GM23338 (cell line): ENCODE results near the gene APH1B. TPM values are rescaled to one million over a fixed set of nuclear protein-coding genes. Genes with fewer than 3 reads are reported as not detected.

Experiments
- ATAC-seq: fragments of 200-7000 bp; cut with Tn5 transposase; 3 replicates; pipeline ENCODE4 v1.9.1; 2020
- DNase-seq: peaks from one replicate; pipeline ENCODE4 v3.0.0-alpha.2; 2015; ENCODE audit warnings: low spot score
- H2AFZ ChIP-seq: fragments of 200-600 bp; sonication (generic); 2 replicates; pipeline ENCODE4 v1.8.0; 2016; ENCODE audit warnings: antibody characterized with exemption, mild to moderate bottlenecking, moderate library complexity
- H3F3A ChIP-seq: fragments of 200-600 bp; sonication (generic); replicated peaks from 2 replicates; pipeline ENCODE4 v1.8.0; 2017; ENCODE audit warnings: antibody characterized with exemption, mixed run types, low read depth
- H3K27ac ChIP-seq: fragments of 200-600 bp; sonication (generic); 2 replicates; pipeline ENCODE4 v1.6.1; 2016; ENCODE audit warnings: low read depth
- H3K27me3 ChIP-seq: fragments of 200-600 bp; sonication (generic); 2 replicates; pipeline ENCODE4 v1.8.0; 2016; ENCODE audit warnings: mild to moderate bottlenecking, mixed run types, moderate library complexity; ENCODE audit not compliant: insufficient read depth
- H3K36me3 ChIP-seq: fragments of 200-600 bp; sonication (generic); 2 replicates; pipeline ENCODE4 v1.8.0; 2016; ENCODE audit warnings: mild to moderate bottlenecking; ENCODE audit not compliant: insufficient read depth
- H3K4me1 ChIP-seq: fragments of 200-600 bp; sonication (generic); 2 replicates; pipeline ENCODE4 v1.8.0; 2016; ENCODE audit warnings: mild to moderate bottlenecking, moderate library complexity; ENCODE audit not compliant: insufficient read depth
- H3K4me2 ChIP-seq: fragments of 200-600 bp; sonication (generic); 2 replicates; pipeline ENCODE4 v1.7.1; 2017; ENCODE audit warnings: mixed run types
- H3K4me3 ChIP-seq: fragments of 200-600 bp; sonication (generic); 2 replicates; pipeline ENCODE4 v1.6.1; 2016; ENCODE audit warnings: mixed run types
- H3K79me2 ChIP-seq: fragments of 200-600 bp; sonication (generic); replicated peaks from 2 replicates; pipeline ENCODE4 v1.8.0; 2017; ENCODE audit warnings: mild to moderate bottlenecking; ENCODE audit not compliant: insufficient read depth
- H3K9me2 ChIP-seq: fragments of 200-600 bp; sonication (generic); 2 replicates; pipeline ENCODE4 v1.8.0; 2017; ENCODE audit not compliant: insufficient read depth
- H4K20me1 ChIP-seq: fragments of 200-600 bp; sonication (generic); replicated peaks from 2 replicates; pipeline ENCODE4 v1.8.0; 2017; ENCODE audit warnings: mild to moderate bottlenecking; ENCODE audit not compliant: insufficient read depth
- H3K27ac Mint-ChIP-seq: 2 replicates; pipeline ENCODE4 v1.8.0; 2020; ENCODE audit warnings: inconsistent platforms, mild to moderate bottlenecking, moderate library complexity, mixed read lengths
- H3K27me3 Mint-ChIP-seq: 3 replicates; pipeline ENCODE4 v1.8.0; 2022; ENCODE audit warnings: low read depth, mild to moderate bottlenecking, moderate library complexity, mixed read lengths, inconsistent platforms; ENCODE audit not compliant: insufficient read depth, poor library complexity
- H3K36me3 Mint-ChIP-seq: 3 replicates; pipeline ENCODE4 v1.8.0; 2021; ENCODE audit warnings: low read depth, mild to moderate bottlenecking, inconsistent platforms, moderate library complexity, mixed read lengths
- H3K4me1 Mint-ChIP-seq: 3 replicates; pipeline ENCODE4 v1.8.0; 2020; ENCODE audit warnings: mild to moderate bottlenecking, inconsistent platforms, mixed read lengths
- H3K4me3 Mint-ChIP-seq: 3 replicates; pipeline ENCODE4 v1.8.0; 2021; ENCODE audit warnings: moderate library complexity, mild to moderate bottlenecking, inconsistent platforms, mixed read lengths
- H3K9me3 Mint-ChIP-seq: 3 replicates; pipeline ENCODE4 v1.8.0; 2020; ENCODE audit warnings: moderate library complexity, mild to moderate bottlenecking, inconsistent platforms, mixed read lengths
- CREB1 ChIP-seq: fragments of 250-450 bp; sonication (Bioruptor Pico); IDR thresholded peaks from 2 replicates; pipeline ENCODE4 v1.5.0; 2020; ENCODE audit warnings: low read depth, mild to moderate bottlenecking, moderate library complexity
- CTCF ChIP-seq, 2 experiments: fragments of 200-600 bp in 1 of 2; sonication (generic) in 1 of 2; conservative IDR thresholded peaks; 2 replicates each; pipeline versions ENCODE4 v1.5.1 to v1.6.1; 2016 to 2017; ENCODE audit warnings: antibody characterized with exemption in 2 of 2, low read depth in 2 of 2, mild to moderate bottlenecking in 2 of 2, moderate library complexity in 1 of 2
- ETS1 ChIP-seq: IDR thresholded peaks from 2 replicates; pipeline ENCODE4 v1.6.1; 2016; ENCODE audit warnings: antibody characterized with exemption
- EZH2 ChIP-seq: fragments of 200-600 bp; sonication (generic); IDR thresholded peaks from one replicate; pipeline ENCODE4 v1.8.0; 2017; ENCODE audit warnings: antibody characterized with exemption, mild to moderate bottlenecking, low read depth; ENCODE audit not compliant: unreplicated experiment
- JUNB ChIP-seq: IDR thresholded peaks from one replicate; pipeline ENCODE4 v1.6.1; 2016; ENCODE audit warnings: antibody characterized with exemption; ENCODE audit not compliant: unreplicated experiment
- NANOG ChIP-seq: IDR thresholded peaks from 2 replicates; pipeline ENCODE4 v1.6.1; 2016; ENCODE audit warnings: antibody characterized with exemption, borderline replicate concordance
- POLR2AphosphoS5 ChIP-seq: IDR thresholded peaks from 2 replicates; pipeline ENCODE4 v1.6.1; 2016; ENCODE audit warnings: antibody characterized with exemption, low read depth
- REST ChIP-seq: IDR thresholded peaks from one replicate; pipeline ENCODE4 v1.6.1; 2018; ENCODE audit warnings: antibody characterized with exemption; ENCODE audit not compliant: unreplicated experiment
- ZNF114 ChIP-seq: fragments of 250-450 bp; sonication (Bioruptor Pico); IDR thresholded peaks from 2 replicates; pipeline ENCODE4 v1.5.0; 2020; ENCODE audit warnings: mild to moderate bottlenecking, moderate library complexity
- ZNF331 ChIP-seq: fragments of 250-450 bp; sonication (Bioruptor Pico); IDR thresholded peaks from 2 replicates; pipeline ENCODE4 v1.5.0; 2020; ENCODE audit warnings: low read depth, mild to moderate bottlenecking, moderate library complexity
- ZNF462 ChIP-seq: fragments of 250-450 bp; sonication (Bioruptor Pico); IDR thresholded peaks from 2 replicates; pipeline ENCODE4 v1.5.0; 2020; ENCODE audit warnings: mild to moderate bottlenecking, moderate library complexity
- polyA plus RNA-seq: library from polyadenylated mRNA; unstranded; fragments of >200 nt; fragmentation: Nextera tagmentation; extraction: Ambion mirVana; gene quantifications from 2 replicates; pipeline ENCODE4 v1.2.1, GENCODE V29; 2016
- total RNA-seq: library from RNA; depleted of rRNA; stranded (reverse); fragments of >200 nt; shearing (Covaris generic); gene quantifications from 2 replicates; pipeline ENCODE4 v1.2.3, GENCODE V29; 2014

APH1B gene
- total and polyA plus RNA-seq, 2 experiments from 2014 or later: 14.3 to 24.4 TPM

GRCh38 chr15:63240109-63240508 is 37.3 kb upstream of the APH1B start (continued):
- TF ChIP-seq ZNF462: no peak
- no peak for TF ChIP-seq ZNF331 (CRISPR knock-in tag)
- TF ChIP-seq EZH2: no peak

GRCh38 chr15:63241316-63241715 is 36.1 kb upstream of the APH1B start:
- Histone ChIP-seq H3K9me2 (no peaks in the 10 kb centered on the region), H2AFZ (no peak overlapping the region), H3K27me3 (no peaks in the 10 kb centered on the region), H3K4me1 (no peaks in the 10 kb centered on the region), H3K27ac (no peak overlapping the region), H3F3A (no peaks in the 10 kb centered on the region), H3K79me2 (peaks cover 37% of the 10 kb centered on the region), H3K4me3 (no peak overlapping the region), H4K20me1 (peaks cover 5% of the 10 kb centered on the region; the same call in 1 of the 2 replicates), H3K4me2 (no peak overlapping the region), H3K36me3 (no peaks in the 10 kb centered on the region)
- ATAC-seq: no peak
- Mint-ChIP-seq H3K27ac (0 out of 2 replicates have a peak overlapping the region, but pooled peaks have one; percentile 74), H3K36me3 (peaks cover 36% of the 10 kb centered on the region), H3K4me1 (no peaks in the 10 kb centered on the region), H3K4me3 (no peak overlapping the region), H3K27me3 (peaks cover 6% of the 10 kb centered on the region), H3K9me3 (peaks cover 21% of the 10 kb centered on the region)
- DNase-seq: no peak
- TF ChIP-seq JUNB (no peak), EZH2 (no peak), REST (no peak), ETS1 (no peak), CREB1 (no peak), POLR2AphosphoS5 (no peak), ZNF114 (CRISPR knock-in tag) (no peak), CTCF (conservative IDR thresholded peaks at IDR 0.05; ENCODE audit: low read depth in 2 of 2) (no peak), NANOG (no peak), ZNF331 (CRISPR knock-in tag) (no peak)
